DOHH2 (cell line): ENCODE data around the gene CDT1.

Source experiments
- CTCF ChIP-seq: fragments of 200-600 bp; sonication (generic); IDR thresholded peaks from one replicate; pipeline ENCODE4 v1.5.1; 2014; ENCODE audit warnings: antibody characterized with exemption, mild to moderate bottlenecking, low read depth, low read length; ENCODE audit not compliant: poor library complexity, severe bottlenecking
- EZH2phosphoT487 ChIP-seq: fragments of 200-600 bp; sonication (generic); IDR thresholded peaks from 2 replicates; pipeline ENCODE4 v1.6.1; 2017; ENCODE audit warnings: borderline replicate concordance, mild to moderate bottlenecking, antibody characterized with exemption, low read length, moderate library complexity, mixed read lengths

- no peak for TF ChIP-seq CTCF
- no peak for TF ChIP-seq EZH2phosphoT487
These were observed 50.9 kb downstream of the CDT1 start for GRCh38 chr16:88854306-88855111.
